ENCODE results near the gene CCDC71. TPM values are rescaled to one million over a fixed set of nuclear protein-coding genes. Genes with fewer than 3 reads are reported as not detected.

Gene CCDC71
- total RNA-seq, 3 donors from 2014 or later (not counting 1 experiment from before 2014, with no cell fraction given): 13.8 to 20.6 (median 15.6) TPM

DNA sequence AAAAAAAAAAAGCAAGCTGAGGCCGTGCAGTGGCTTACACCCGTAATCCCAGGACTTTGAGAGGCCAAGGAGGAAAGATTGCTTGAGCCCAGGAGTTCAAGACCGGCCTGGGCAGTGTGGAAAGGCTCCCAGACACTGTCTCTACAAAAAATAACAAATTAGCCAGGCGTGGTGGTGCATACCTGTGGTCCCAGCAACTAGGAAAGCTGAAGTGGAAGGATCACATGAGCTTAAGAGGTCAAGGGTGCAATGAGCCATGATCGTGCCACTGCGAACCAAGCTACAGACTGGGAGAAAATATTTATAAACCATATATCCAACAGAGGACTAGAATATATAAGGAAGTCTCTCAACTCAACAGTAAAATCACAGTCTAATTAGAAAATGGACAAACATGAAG is 15.2 kb upstream of the CCDC71 start:
- no peaks in the 10 kb centered on the region for H3K9me3 Mint-ChIP-seq
- no peak overlapping the region for H3K4me3 ChIP-seq (ENCODE audit: low read length)
- TF ChIP-seq, protein P1, sequence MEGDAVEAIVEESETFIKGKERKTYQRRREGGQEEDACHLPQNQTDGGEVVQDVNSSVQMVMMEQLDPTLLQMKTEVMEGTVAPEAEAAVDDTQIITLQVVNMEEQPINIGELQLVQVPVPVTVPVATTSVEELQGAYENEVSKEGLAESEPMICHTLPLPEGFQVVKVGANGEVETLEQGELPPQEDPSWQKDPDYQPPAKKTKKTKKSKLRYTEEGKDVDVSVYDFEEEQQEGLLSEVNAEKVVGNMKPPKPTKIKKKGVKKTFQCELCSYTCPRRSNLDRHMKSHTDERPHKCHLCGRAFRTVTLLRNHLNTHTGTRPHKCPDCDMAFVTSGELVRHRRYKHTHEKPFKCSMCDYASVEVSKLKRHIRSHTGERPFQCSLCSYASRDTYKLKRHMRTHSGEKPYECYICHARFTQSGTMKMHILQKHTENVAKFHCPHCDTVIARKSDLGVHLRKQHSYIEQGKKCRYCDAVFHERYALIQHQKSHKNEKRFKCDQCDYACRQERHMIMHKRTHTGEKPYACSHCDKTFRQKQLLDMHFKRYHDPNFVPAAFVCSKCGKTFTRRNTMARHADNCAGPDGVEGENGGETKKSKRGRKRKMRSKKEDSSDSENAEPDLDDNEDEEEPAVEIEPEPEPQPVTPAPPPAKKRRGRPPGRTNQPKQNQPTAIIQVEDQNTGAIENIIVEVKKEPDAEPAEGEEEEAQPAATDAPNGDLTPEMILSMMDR (IDR thresholded peaks at IDR 0.05): no peak
- WGBS (ENCODE audit: insufficient coverage): 60% methylated on average over 4 of the region's 6 CpGs
- H3K27me3 ChIP-seq (ENCODE audit: control insufficient read depth, insufficient read depth, low read length): peaks cover 3% of the 10 kb centered on the region
- no peaks in the 10 kb centered on the region for H3K9me3 ChIP-seq (ENCODE audit: control insufficient read depth, insufficient read depth, low read length)
- H3K36me3 Mint-ChIP-seq: no peaks in the 10 kb centered on the region
- no peak overlapping the region for H3K27ac ChIP-seq (ENCODE audit: low read length)
- DNase-seq (no peak), ATAC-seq (no peak)
- H3K27me3 Mint-ChIP-seq (ENCODE audit: low read depth in 2 of 2): peaks cover 0 to 14% of the 10 kb centered on the region in 2 donors
- no peaks in the 10 kb centered on the region for H3K4me1 ChIP-seq (ENCODE audit: control insufficient read depth, insufficient read depth, low read length)
- no peaks in the 10 kb centered on the region for H3K36me3 ChIP-seq (ENCODE audit: control insufficient read depth, insufficient read depth, low read length)
- no peak overlapping the region for H3K27ac Mint-ChIP-seq
- H3K4me3 Mint-ChIP-seq: peak overlapping the region; percentile 47
- no peaks in the 10 kb centered on the region for H3K4me1 Mint-ChIP-seq
- intact Hi-C loops (cut with micrococcal nuclease): no loop called here

GRCh38 chr3:49180116-49180515 is 14.0 kb upstream of the CCDC71 start:
- no peak overlapping the region for H3K27ac Mint-ChIP-seq
- H3K27me3 Mint-ChIP-seq (ENCODE audit: low read depth in 2 of 2): peaks cover 0 to 14% of the 10 kb centered on the region in 2 donors
- H3K4me1 ChIP-seq (ENCODE audit: control insufficient read depth, insufficient read depth, low read length): no peaks in the 10 kb centered on the region
- no peak overlapping the region for H3K27ac ChIP-seq (ENCODE audit: low read length)
- DNase-seq (no peak), ATAC-seq (no peak)
- no peak overlapping the region for H3K4me3 ChIP-seq (ENCODE audit: low read length)
- no peaks in the 10 kb centered on the region for H3K9me3 Mint-ChIP-seq
- H3K27me3 ChIP-seq (ENCODE audit: control insufficient read depth, insufficient read depth, low read length): peaks cover 3% of the 10 kb centered on the region
- intact Hi-C loops (cut with micrococcal nuclease): no loop called here
- TF ChIP-seq, protein P1 (IDR thresholded peaks at IDR 0.05): no peak
- no peaks in the 10 kb centered on the region for H3K9me3 ChIP-seq (ENCODE audit: control insufficient read depth, insufficient read depth, low read length)
- H3K4me3 Mint-ChIP-seq: no peak overlapping the region
- H3K36me3 Mint-ChIP-seq: no peaks in the 10 kb centered on the region
- no peaks in the 10 kb centered on the region for H3K4me1 Mint-ChIP-seq
- H3K36me3 ChIP-seq (ENCODE audit: control insufficient read depth, insufficient read depth, low read length): no peaks in the 10 kb centered on the region

- Histone ChIP-seq H3K27me3 (ENCODE audit: control insufficient read depth, insufficient read depth, low read length) (peaks cover 3% of the 10 kb centered on the region), H3K36me3 (ENCODE audit: control insufficient read depth, insufficient read depth, low read length) (no peaks in the 10 kb centered on the region), H3K4me1 (ENCODE audit: control insufficient read depth, insufficient read depth, low read length) (peaks cover 1% of the 10 kb centered on the region), H3K9me3 (ENCODE audit: control insufficient read depth, insufficient read depth, low read length) (no peaks in the 10 kb centered on the region), H3K27ac (ENCODE audit: low read length) (no peak overlapping the region), H3K4me3 (ENCODE audit: low read length) (no peak overlapping the region)
- Mint-ChIP-seq H3K27me3 (ENCODE audit: low read depth in 2 of 2) (peaks cover 0 to 12% of the 10 kb centered on the region in 2 donors), H3K9me3 (no peaks in the 10 kb centered on the region), H3K4me3 (no peak overlapping the region), H3K36me3 (no peaks in the 10 kb centered on the region), H3K4me1 (peaks cover 2% of the 10 kb centered on the region in 2 donors), H3K27ac (no peak overlapping the region)
- intact Hi-C loops (cut with micrococcal nuclease): no loop called here
- 49% methylated on average over 2 of the region's 2 CpGs for WGBS (ENCODE audit: insufficient coverage)
- TF ChIP-seq, protein P1 (IDR thresholded peaks at IDR 0.05): no peak
- ATAC-seq (no peak), DNase-seq (no peak)
Measured at GRCh38 chr3:49177073-49177472, 10.9 kb upstream of the CCDC71 start.

- peaks cover 10 to 11% of the 10 kb centered on the region in 2 donors for H3K4me1 Mint-ChIP-seq
- Histone ChIP-seq H3K4me1 (ENCODE audit: control insufficient read depth, insufficient read depth, low read length) (peaks cover 17% of the 10 kb centered on the region), H3K4me3 (ENCODE audit: low read length) (no peak overlapping the region), H3K36me3 (ENCODE audit: control insufficient read depth, insufficient read depth, low read length) (no peaks in the 10 kb centered on the region), H3K9me3 (ENCODE audit: control insufficient read depth, insufficient read depth, low read length) (no peaks in the 10 kb centered on the region), H3K27ac (ENCODE audit: low read length) (no peak overlapping the region), H3K27me3 (ENCODE audit: control insufficient read depth, insufficient read depth, low read length) (peaks cover 3% of the 10 kb centered on the region)
- no peak for ATAC-seq
- no peaks in the 10 kb centered on the region for H3K36me3 Mint-ChIP-seq
- DNase-seq: no peak
- intact Hi-C loops (cut with micrococcal nuclease): no loop called here
- no peaks in the 10 kb centered on the region for H3K9me3 Mint-ChIP-seq
- TF ChIP-seq, protein P1 (IDR thresholded peaks at IDR 0.05): no peak
- peaks cover 0 to 12% of the 10 kb centered on the region in 2 donors for H3K27me3 Mint-ChIP-seq (ENCODE audit: low read depth in 2 of 2)
- 94% methylated on average over 8 of the region's 8 CpGs for WGBS (ENCODE audit: insufficient coverage)
- H3K27ac Mint-ChIP-seq: no peak overlapping the region
- H3K4me3 Mint-ChIP-seq: no peak overlapping the region
Measured at GRCh38 chr3:49175530-49175929, 9.4 kb upstream of the CCDC71 start.

Measured in natural killer cell (primary cell).